Measurements from ENCODE around the gene ADAMTSL2.

ADAMTSL2 gene

GRCh38 chr9:133535306-133535877 lies 888 bp downstream of the ADAMTSL2 start:
- DNase-seq (ENCODE audit: low read depth), result no peak

- DNase-seq (ENCODE audit: low read depth), result no peak
These were observed 1.6 kb downstream of the ADAMTSL2 start for GRCh38 chr9:133536080-133536479.

- no peak for DNase-seq (ENCODE audit: low read depth)
These were observed 2.0 kb downstream of the ADAMTSL2 start for GRCh38 chr9:133536536-133536935.

GRCh38 chr9:133537257-133537656 lies 2.8 kb downstream of the ADAMTSL2 start:
- no peak for DNase-seq (ENCODE audit: low read depth)

- DNase-seq (ENCODE audit: low read depth), result no peak
These were observed 3.7 kb downstream of the ADAMTSL2 start for GRCh38 chr9:133538176-133538575.

- DNase-seq (ENCODE audit: low read depth), result no peak
These were observed 4.6 kb downstream of the ADAMTSL2 start for GRCh38 chr9:133538851-133539833.

GRCh38 chr9:133539991-133540697 lies 5.6 kb downstream of the ADAMTSL2 start:
- no peak for DNase-seq (ENCODE audit: low read depth)

GRCh38 chr9:133540698-133541025 lies 6.2 kb downstream of the ADAMTSL2 start:
- DNase-seq (ENCODE audit: low read depth), result no peak

GRCh38 chr9:133542002-133542401 lies 7.5 kb downstream of the ADAMTSL2 start:
- no peak for DNase-seq (ENCODE audit: low read depth)

GRCh38 chr9:133543772-133544467 lies 9.4 kb downstream of the ADAMTSL2 start:
- no peak for DNase-seq (ENCODE audit: low read depth)

GRCh38 chr9:133545494-133546286 lies 11.2 kb downstream of the ADAMTSL2 start:
- no peak for DNase-seq (ENCODE audit: low read depth)

GRCh38 chr9:133546287-133546680 lies 11.8 kb downstream of the ADAMTSL2 start:
- no peak for DNase-seq (ENCODE audit: low read depth)

- no peak for DNase-seq (ENCODE audit: low read depth)
These were observed 12.6 kb downstream of the ADAMTSL2 start for GRCh38 chr9:133547116-133547515.

GRCh38 chr9:133551446-133551845 lies 16.9 kb downstream of the ADAMTSL2 start:
- no peak for DNase-seq (ENCODE audit: low read depth)

- DNase-seq (ENCODE audit: low read depth), result no peak
These were observed 17.7 kb downstream of the ADAMTSL2 start for GRCh38 chr9:133552236-133552635.

- no peak for DNase-seq (ENCODE audit: low read depth)
These were observed 18.6 kb downstream of the ADAMTSL2 start for GRCh38 chr9:133553123-133553522.

GRCh38 chr9:133553973-133554713 lies 19.6 kb downstream of the ADAMTSL2 start:
- no peak for DNase-seq (ENCODE audit: low read depth)

GRCh38 chr9:133554729-133555128 lies 20.2 kb downstream of the ADAMTSL2 start:
- DNase-seq (ENCODE audit: low read depth), result no peak

- DNase-seq (ENCODE audit: low read depth), result no peak
These were observed 21.9 kb downstream of the ADAMTSL2 start for GRCh38 chr9:133556354-133556753.

- no peak for DNase-seq (ENCODE audit: low read depth)
These were observed 23.1 kb downstream of the ADAMTSL2 start for GRCh38 chr9:133557581-133557980.

Data from activated T-cell treated with anti-CD3 and anti-CD28 coated beads for 1 hour (primary cell).